HAP-1 (cell line): ENCODE data around the gene DEPDC1B.
"Not testable (repeated sequence)": the region's sequence is repeated elsewhere in the genome, so short reads cannot be mapped to it uniquely, and the experiment has no call there.

Source experiments
- DNase-seq, 2 experiments: peaks; one replicate each; pipeline ENCODE4 v3.0.0-alpha.2; 2016 to 2020; ENCODE audit warnings: low spot score in 2 of 2
- H3K27me3 ChIP-seq: fragments of 250-450 bp; sonication (Bioruptor Pico); 2 replicates; pipeline ENCODE4 v1.5.1; 2020; ENCODE audit warnings: low read depth, mild to moderate bottlenecking, moderate library complexity
- H3K36me3 ChIP-seq: fragments of 250-450 bp; sonication (Bioruptor Pico); replicated peaks from 2 replicates; pipeline ENCODE4 v1.5.1; 2020; ENCODE audit warnings: mild to moderate bottlenecking
- H3K4me1 ChIP-seq: fragments of 250-450 bp; sonication (Bioruptor Pico); 2 replicates; pipeline ENCODE4 v1.5.1; 2020; ENCODE audit warnings: mild to moderate bottlenecking
- H3K4me3 ChIP-seq: fragments of 250-450 bp; sonication (Bioruptor Pico); 2 replicates; pipeline ENCODE4 v1.5.1; 2020; ENCODE audit warnings: mild to moderate bottlenecking, moderate library complexity
- H3K9me3 ChIP-seq: fragments of 250-450 bp; sonication (Bioruptor Pico); 2 replicates; pipeline ENCODE4 v1.5.1; 2020; ENCODE audit warnings: mild to moderate bottlenecking, moderate library complexity
- in situ Hi-C: fragments of 300-500 bp; cut with MboI; formaldehyde crosslinking; loops from 3 replicates; pipeline ENCODE4 v1.14.3; 2020; ENCODE audit warnings: low sequenced_read_pairs, inconsistent platforms, mixed read lengths

The DEPDC1B gene

GRCh38 chr5:60624875-60625274, 75.1 kb downstream of the DEPDC1B start:
- H3K9me3 ChIP-seq, H3K36me3 ChIP-seq, H3K27me3 ChIP-seq, H3K4me3 ChIP-seq, DNase-seq, in situ Hi-C loops, H3K4me1 ChIP-seq: not testable (repeated sequence)

GRCh38 chr5:60620752-60621151, 79.2 kb downstream of the DEPDC1B start:
- H3K9me3 ChIP-seq, H3K36me3 ChIP-seq, in situ Hi-C loops, DNase-seq, H3K27me3 ChIP-seq, H3K4me3 ChIP-seq, H3K4me1 ChIP-seq: not testable (repeated sequence)

DNA sequence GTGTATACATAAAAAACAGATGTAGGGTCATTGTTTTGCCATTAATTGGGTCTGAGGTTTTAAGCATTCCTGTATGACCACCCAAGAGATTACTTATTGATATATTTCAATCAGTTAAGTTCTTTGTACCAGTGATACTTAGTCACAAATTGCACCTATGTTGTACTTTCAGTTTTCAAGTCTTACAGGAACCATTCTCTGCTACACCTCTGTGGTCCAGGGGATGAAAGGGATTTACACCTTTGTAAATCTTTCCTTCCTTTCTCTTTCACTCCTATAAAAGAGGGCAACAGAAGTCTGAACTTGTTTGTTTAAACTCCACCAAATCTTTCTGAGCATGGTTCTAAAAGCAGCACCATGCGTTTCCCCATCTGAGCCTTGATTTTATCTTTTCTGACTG, 86.1 kb downstream of the DEPDC1B start:
- DNase-seq, result no peak
- no peaks in the 10 kb centered on the region for H3K4me1 ChIP-seq
- no peaks in the 10 kb centered on the region for H3K27me3 ChIP-seq
- no peaks in the 10 kb centered on the region for H3K9me3 ChIP-seq
- H3K36me3 ChIP-seq, result no peaks in the 10 kb centered on the region; the same call in 1 of the 2 replicates
- in situ Hi-C loops, result no loop called here
- H3K4me3 ChIP-seq, result no peak overlapping the region

DNA sequence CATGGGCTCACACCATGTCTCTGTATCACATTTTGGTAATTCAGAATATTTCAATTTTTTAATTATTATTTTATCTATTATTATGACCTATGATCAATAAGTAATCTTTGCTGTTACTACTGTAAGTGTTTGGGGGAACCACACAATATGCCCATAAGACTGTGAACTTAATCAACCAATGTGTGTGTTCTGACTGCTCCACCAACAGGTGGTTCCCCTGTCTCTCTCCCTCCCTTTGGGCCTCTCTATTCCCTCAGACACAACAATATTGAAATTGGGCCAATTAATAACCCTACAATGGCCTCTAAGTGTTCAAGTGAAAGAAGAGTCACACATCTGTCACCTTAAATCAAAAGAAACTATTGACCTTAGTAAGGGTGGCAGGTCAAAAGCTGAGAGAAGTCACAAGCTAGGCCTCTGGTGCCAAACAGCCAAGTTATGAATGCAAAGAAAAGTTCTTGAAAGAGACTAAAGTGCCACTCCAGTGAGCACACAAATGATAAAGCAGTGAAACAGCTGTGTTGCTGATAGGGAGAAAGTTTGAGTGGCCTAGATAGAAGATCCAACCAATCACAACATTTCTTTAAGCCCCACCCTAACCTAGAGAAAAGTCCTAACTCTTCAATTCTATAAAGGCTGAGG, 88.7 kb downstream of the DEPDC1B start:
- in situ Hi-C loops, result no loop called here
- DNase-seq, result no peak
- Histone ChIP-seq H3K27me3 (no peaks in the 10 kb centered on the region), H3K4me1 (no peaks in the 10 kb centered on the region), H3K9me3 (no peaks in the 10 kb centered on the region), H3K36me3 (no peaks in the 10 kb centered on the region; the same call in 1 of the 2 replicates), H3K4me3 (no peak overlapping the region)

- Histone ChIP-seq H3K36me3 (no peaks in the 10 kb centered on the region; the same call in 1 of the 2 replicates), H3K27me3 (no peaks in the 10 kb centered on the region), H3K4me1 (no peaks in the 10 kb centered on the region), H3K4me3 (no peak overlapping the region), H3K9me3 (no peaks in the 10 kb centered on the region)
- in situ Hi-C loops, result no loop called here
- DNase-seq, result no peak
Measured at GRCh38 chr5:60604771-60605170, 95.2 kb downstream of the DEPDC1B start.

DNA sequence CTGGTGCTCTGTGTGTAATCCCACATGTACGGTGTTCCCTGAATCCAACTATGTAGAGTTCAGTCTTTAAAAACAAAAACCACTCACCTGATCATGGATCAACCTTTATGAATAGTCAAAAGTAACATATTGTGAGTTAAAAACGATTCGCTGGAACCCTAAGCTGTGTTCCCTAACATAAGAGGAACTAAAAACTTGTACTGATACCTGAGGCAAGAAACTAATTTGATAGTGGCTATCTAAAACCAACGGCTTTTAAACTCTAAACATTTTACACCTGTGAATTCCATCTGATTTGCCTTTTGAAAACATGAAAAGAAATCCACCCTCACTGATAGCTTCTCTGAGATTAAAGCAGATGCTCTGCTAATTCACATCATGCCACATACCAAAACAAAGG, 101.5 kb downstream of the DEPDC1B start:
- in situ Hi-C loops, result no loop called here
- Histone ChIP-seq H3K4me3 (no peak overlapping the region), H3K4me1 (no peaks in the 10 kb centered on the region), H3K9me3 (no peaks in the 10 kb centered on the region), H3K36me3 (no peaks in the 10 kb centered on the region; the same call in 1 of the 2 replicates), H3K27me3 (no peaks in the 10 kb centered on the region)
- no peak for DNase-seq

GRCh38 chr5:60597572-60598320, 102.2 kb downstream of the DEPDC1B start:
- in situ Hi-C loops, result no loop called here
- Histone ChIP-seq H3K4me1 (no peaks in the 10 kb centered on the region), H3K9me3 (no peaks in the 10 kb centered on the region), H3K4me3 (no peak overlapping the region), H3K36me3 (no peaks in the 10 kb centered on the region; the same call in 1 of the 2 replicates), H3K27me3 (no peaks in the 10 kb centered on the region)
- no peak for DNase-seq

DNA sequence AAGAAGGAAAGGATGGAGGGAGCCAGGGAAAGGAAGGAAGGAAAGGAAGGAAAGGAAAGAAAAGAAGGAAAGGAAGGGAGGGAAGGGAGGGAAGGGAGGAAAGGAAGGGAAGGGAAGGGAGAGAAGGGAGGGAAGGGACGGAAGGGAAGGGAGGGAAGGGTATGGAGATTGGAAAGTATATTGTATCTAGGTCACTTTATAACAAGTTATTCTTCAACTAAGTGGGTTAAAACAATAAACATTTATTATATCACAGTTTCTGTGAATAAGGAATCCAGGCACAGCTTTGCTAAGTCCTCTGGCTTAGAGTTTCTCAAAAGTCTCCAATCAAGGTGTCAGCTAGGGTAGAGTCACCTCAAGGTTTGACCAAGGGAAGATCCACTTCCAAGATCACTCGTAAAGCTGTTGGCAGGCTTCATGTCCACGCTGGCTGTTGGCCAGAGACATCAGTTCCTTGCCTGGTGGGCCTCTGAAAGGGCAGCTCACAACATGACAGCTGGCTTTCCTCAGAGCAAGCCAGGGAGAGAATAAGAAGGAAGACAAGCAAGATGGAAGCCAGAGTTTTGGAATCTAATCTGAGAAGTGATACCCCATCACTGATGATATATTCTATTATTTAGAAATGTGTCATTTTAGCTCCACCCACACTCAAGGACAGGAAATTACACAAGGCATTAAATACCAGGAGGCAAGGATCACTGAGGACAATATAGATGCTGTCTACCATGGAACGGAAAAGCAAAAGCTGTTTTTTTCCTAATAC, 105.1 kb downstream of the DEPDC1B start:
- no peaks in the 10 kb centered on the region for H3K9me3 ChIP-seq
- H3K27me3 ChIP-seq, result no peaks in the 10 kb centered on the region
- no peaks in the 10 kb centered on the region for H3K4me1 ChIP-seq
- no peak for DNase-seq
- H3K4me3 ChIP-seq, result no peak overlapping the region
- no peaks in the 10 kb centered on the region; the same call in 1 of the 2 replicates for H3K36me3 ChIP-seq
- in situ Hi-C loops, result no loop called here

DNA sequence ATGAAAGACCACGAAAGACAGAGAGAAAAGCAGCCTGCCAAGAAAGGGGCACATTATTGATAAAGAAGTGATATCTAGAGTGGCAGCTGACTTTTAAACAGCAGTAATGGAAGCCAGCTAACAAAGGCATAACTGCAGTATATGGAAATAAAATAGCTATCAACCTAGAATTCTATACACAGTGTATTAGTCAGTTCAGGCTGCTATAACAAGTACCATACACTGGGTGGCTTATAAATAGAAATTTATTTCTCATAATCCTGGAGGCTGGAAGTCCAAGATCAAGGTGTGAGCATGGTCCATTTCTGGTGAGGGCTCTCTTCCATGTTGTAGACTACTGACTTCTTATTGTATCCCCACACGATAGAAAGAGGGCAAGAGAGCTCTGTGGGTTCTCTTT, 109.8 kb downstream of the DEPDC1B start:
- no peaks in the 10 kb centered on the region; the same call in 1 of the 2 replicates for H3K36me3 ChIP-seq
- no peaks in the 10 kb centered on the region for H3K4me1 ChIP-seq
- H3K27me3 ChIP-seq, result no peaks in the 10 kb centered on the region
- no peak overlapping the region for H3K4me3 ChIP-seq
- in situ Hi-C loops, result no loop called here
- H3K9me3 ChIP-seq, result no peaks in the 10 kb centered on the region
- DNase-seq, result no peak

- H3K9me3 ChIP-seq, H3K36me3 ChIP-seq, H3K4me3 ChIP-seq, in situ Hi-C loops, H3K27me3 ChIP-seq, H3K4me1 ChIP-seq, DNase-seq: not testable (repeated sequence)
Measured at GRCh38 chr5:60587312-60587711, 112.7 kb downstream of the DEPDC1B start.

DNA sequence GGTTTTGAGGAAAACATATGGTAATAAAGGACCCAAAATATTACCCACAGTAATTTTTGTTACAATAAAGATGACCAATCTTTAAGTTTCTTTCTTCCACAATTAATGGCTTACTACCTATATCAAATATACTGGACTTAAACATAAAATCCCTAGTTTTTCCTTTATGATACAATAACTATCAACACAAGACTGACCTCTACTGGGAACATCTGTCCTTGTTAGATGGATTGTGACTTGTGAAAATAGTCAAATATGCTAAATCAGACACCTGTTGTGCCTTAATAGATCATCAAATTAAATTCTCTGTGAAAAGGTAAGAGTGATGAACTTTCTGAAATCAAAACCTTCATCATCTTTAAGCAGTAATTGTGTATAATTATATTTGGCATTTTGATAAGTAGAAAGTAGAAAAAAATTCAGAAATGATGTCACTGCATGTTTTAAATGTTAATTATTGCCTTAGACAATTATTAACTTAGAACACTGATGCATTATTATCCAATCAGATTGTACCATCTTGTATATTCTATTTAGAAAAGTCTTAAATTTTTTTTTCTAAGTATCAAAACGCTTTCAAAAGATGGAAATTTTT, 113.6 kb downstream of the DEPDC1B start:
- in situ Hi-C loops, result no loop called here
- Histone ChIP-seq H3K4me1 (no peaks in the 10 kb centered on the region), H3K36me3 (no peaks in the 10 kb centered on the region; the same call in 1 of the 2 replicates), H3K9me3 (no peaks in the 10 kb centered on the region), H3K4me3 (no peak overlapping the region), H3K27me3 (no peaks in the 10 kb centered on the region)
- no peak for DNase-seq

GRCh38 chr5:60585618-60586017, 114.3 kb downstream of the DEPDC1B start:
- in situ Hi-C loops, result no loop called here
- Histone ChIP-seq H3K4me3 (no peak overlapping the region), H3K9me3 (no peaks in the 10 kb centered on the region), H3K36me3 (no peaks in the 10 kb centered on the region; the same call in 1 of the 2 replicates), H3K27me3 (no peaks in the 10 kb centered on the region), H3K4me1 (no peaks in the 10 kb centered on the region)
- DNase-seq, result no peak

GRCh38 chr5:60584304-60584703, 115.7 kb downstream of the DEPDC1B start:
- Histone ChIP-seq H3K36me3 (no peaks in the 10 kb centered on the region), H3K9me3 (no peaks in the 10 kb centered on the region), H3K27me3 (no peaks in the 10 kb centered on the region), H3K4me1 (no peaks in the 10 kb centered on the region), H3K4me3 (no peak overlapping the region)
- in situ Hi-C loops, result no loop called here
- DNase-seq, result no peak

GRCh38 chr5:60583616-60584015, 116.3 kb downstream of the DEPDC1B start:
- no peaks in the 10 kb centered on the region for H3K4me1 ChIP-seq
- H3K4me3 ChIP-seq, result no peak overlapping the region
- H3K9me3 ChIP-seq, result no peaks in the 10 kb centered on the region
- no peak for DNase-seq
- H3K36me3 ChIP-seq, result no peaks in the 10 kb centered on the region
- no peaks in the 10 kb centered on the region for H3K27me3 ChIP-seq
- in situ Hi-C loops, result no loop called here
